ENCODE measurements around the gene NDUFA7.

- TF ChIP-seq ZNF510 (CRISPR knock-in tag; IDR thresholded peaks at IDR 0.05; ENCODE audit: low read depth) (no peak), GABPA (IDR thresholded peaks at IDR 0.05; ENCODE audit: low read depth, low read length) (no peak), GABPA (CRISPR knock-in tag; IDR thresholded peaks at IDR 0.05; ENCODE audit: low read depth) (no peak), POLR2AphosphoS5 (IDR thresholded peaks at IDR 0.05; ENCODE audit: low read depth, low read length) (no peak)
These were observed 21.1 kb upstream of the NDUFA7 start for GRCh38 chr19:8342316-8342683.

Measured in HepG2 (cell line).